ENCODE data around the gene ROBO4.

ROBO4 gene

DNA sequence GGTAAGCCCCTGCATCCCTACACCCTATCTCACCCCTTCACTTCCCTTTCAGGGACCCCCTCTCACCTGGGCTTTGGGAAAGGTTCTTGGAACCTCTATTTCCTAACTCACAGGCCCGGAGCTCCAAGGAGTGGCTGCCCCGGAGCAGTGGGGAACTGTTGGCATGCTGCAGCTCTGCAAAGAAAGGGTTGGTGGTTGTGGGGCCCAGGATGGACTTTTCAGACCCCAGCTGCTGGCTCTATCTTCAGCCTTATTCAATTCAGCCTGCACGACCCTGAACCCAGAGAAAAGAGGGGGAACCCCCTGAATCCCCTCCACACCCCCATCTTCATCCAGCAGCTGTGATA, 10.0 kb downstream of the ROBO4 start:
- no peak for DNase-seq

DNA sequence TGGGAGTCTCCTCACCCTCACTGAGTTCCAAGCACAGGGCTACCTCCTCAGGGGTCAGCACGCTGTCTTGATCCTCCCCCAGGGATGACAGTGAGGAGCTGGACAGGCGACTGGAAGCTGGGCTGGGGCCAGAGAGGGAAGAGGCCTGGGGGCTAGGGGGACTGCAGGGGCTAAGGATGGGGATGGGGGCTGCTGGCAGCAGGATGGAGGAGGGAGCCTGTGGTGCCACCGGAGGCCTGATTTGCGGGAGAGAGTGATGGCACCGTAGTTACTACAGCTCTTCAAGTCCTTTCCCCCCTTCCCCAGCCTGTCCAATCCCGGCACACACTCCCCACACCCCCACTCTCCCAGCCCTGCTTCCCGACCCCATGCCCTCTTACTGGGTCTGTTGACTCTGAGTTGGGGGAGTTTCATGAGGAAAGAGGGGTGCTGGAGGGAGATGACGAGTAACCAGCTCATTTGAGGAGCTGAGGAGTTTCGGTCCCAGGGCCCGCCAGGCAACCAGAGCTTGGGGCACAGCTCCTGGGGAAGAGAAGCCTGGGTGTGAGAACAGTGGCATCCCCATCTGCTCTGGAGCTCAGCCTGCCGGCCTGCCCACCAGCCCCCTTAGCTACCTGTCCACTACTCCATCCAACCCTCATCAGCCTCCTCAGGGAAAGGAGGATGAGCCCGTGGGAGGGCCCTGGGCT, 10.5 kb downstream of the ROBO4 start:
- no peak for DNase-seq

DNA sequence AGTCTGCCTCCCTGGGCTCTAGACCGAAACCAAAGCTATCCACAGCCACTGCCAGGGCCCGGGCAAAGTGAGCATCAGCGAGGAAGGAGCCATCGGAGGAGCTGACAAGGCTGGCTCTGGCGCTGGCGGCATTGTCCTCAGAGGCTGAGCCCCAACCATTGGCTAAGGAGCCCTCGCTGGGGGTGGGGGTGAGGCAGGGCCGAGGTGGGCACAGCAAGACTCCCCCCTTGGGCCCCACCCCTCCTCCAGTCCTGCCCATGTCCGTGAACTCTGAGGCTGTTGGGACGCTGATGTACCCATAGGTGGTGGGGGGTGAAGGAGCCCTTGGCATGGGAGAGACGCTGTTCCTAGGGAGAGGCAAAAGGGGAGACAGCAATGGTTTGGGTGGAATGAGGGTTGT, 11.2 kb downstream of the ROBO4 start:
- no peak for DNase-seq

- no peak for DNase-seq
Observed at GRCh38 chr11:124884869-124885479, 12.7 kb downstream of the ROBO4 start.

GRCh38 chr11:124884340-124884739, 13.3 kb downstream of the ROBO4 start:
- no peak for DNase-seq

DNA sequence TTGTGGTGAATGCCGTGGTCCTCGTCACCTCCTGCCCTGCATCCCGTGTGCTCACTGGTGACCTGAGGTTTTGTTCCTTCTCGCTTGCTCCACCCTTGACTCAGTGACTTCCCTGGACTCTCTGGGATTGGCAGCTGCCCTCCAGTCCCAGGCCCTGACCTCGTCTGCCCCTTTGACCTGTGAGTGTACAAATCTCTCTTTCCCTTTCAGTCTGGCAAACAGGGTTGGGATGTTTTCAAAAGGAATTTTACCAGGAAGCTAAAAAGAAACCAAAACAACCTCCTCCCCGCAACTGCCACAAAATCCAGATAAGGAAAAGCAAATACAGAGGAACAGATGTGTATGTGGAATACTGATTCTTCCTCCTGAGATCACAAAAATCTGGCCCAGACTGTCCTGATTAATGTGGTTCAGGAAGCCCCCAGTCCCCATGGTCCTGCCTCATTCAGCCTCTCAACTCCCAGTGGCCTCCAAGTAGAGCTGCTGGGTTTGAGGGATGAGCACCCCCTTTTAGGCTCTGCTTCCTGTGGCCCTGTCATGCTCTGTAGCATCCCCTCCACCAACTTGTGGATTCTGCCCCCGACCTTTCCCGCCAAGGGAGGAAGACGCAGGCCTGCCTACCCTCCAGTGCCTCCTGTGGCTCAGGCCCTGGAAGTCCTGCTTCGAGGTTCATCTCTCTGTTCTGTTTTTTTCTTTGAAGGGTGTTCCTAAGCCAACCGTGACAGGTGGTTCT, 15.2 kb downstream of the ROBO4 start:
- no peak for DNase-seq

- DNase-seq, result no peak
Observed at GRCh38 chr11:124880958-124881357, 16.7 kb downstream of the ROBO4 start.

DNA sequence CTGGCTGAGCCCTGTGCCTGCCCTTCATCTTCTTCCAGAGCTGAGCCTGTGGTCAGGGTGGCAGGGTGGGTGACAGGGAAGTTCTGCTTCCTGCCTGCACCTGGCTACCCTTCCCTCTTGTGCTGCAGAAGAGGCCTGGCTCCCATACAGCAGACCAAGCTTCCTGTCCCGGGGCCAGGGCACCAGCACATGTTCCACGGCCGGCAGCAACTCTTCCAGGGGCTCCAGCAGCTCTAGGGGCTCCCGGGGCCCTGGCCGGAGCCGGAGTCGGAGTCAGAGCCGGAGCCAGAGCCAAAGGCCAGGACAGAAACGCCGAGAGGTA, 17.4 kb downstream of the ROBO4 start:
- DNase-seq, result no peak

DNA sequence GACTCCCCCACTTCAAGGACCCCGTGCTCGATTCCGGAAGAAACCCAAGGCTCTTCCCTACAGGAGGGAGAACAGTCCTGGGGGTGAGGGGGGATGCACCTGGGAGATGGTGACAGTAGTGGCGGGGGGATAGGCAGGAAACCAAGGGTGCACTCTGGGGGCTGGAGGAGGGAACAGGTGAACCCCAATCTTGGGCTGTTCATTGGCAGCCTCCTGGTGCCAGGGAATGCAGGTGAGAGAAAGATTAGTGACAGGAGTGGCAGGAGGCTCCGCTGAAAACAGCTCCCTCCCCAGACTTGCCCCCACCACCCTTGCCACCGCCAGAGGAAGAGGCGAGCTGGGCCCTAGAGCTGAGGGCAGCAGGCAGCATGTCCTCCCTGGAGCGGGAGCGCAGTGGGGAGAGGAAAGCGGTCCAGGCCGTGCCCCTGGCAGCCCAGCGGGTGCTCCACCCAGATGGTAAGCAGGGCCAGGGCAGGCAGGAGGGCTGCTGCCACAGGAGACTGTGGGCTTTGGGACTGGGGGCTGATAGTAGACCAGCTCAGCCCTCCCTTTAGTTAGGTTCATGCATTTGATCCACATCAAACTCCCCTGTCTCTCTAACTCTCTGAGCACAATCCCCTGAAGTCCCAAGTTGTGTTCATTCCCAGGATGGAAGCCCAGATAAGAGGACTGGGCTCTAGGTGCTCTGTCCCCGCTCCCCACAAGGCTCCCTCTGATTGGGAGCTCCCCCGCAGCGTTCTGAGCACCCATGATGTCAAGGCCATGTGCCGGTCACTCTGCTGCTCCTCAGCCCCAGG, 18.0 kb downstream of the ROBO4 start:
- DNase-seq, result no peak

DNA sequence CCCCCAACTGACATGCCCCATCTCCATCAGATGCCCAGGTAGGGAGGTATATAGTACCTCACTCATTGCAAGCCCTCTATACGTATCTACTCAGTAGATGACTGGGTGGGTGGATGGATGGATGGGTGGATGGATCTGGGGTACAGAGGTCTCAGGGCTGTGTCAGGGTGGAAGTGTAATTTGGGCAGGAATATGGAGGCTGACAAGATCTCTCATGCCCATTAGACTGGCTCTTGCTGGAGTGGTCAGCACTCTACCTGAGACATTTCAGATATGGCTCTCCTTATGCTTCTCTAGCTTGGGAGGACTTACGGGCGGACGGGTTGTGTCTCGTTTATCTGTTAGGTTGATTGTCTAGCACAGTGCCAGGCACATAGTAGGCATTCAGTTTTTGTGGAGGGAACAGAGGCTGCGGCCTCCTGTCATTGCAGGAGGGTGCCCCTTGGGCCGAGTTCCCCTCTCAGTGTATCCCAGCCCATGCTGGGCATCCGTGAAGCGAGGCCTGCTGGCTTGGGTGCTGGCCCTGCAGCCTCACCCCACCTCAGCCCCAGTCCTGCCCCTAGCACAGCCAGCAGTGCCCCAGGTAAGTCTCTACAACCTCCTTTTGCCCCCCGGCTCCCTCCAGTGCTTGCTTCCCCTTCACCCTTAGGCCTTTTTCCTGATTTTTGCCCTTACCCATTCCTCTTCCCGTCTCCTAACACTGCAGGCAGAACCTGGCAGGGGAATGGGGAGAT, 18.7 kb downstream of the ROBO4 start:
- DNase-seq, result no peak

DNA sequence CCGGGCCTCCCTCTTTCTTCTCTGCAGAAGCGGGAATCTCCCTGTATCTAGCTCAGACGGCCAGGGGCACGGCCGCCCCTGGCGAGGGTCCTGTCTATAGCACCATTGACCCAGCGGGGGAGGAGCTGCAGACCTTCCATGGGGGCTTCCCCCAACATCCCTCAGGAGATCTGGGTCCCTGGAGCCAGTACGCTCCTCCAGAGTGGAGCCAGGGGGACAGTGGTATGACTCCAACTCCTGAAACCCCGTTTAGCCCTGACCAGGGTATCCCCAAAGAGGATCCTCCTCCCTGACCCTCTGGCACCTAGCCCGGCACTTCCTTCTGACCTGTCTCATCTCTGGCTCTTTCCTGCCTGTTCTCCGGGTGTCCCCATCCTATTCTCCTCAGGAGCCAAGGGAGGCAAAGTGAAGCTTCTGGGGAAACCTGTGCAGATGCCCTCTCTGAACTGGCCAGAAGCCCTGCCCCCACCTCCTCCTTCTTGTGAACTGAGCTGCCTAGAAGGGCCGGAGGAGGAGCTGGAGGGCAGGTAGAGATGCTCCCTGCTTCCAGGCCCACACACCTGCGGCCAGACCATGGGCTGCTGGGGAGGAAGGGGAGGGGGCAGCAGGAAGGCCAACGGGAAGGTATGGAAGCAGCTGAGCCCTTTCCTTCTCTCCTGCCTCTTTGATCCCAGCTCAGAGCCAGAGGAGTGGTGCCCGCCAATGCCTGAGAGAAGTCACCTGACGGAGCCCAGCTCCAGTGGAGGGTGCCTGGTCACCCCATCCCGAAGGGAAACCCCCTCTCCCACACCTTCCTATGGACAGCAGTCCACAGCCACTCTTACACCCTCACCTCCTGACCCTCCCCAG, 19.5 kb downstream of the ROBO4 start:
- DNase-seq, result no peak

DNA sequence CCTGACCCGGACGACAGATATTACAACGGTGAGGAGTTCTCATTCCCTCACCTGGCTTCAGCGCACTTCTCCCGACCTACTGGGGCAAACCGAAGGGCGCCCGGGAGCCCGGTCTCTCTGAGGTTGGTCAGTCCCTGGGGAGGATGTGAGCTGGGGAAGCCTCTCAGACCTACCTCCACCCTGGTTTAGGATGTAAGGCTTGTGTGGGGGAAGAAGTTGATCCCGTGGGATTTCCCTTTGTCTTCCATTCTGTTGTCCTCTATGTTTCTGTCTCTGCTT, 20.1 kb downstream of the ROBO4 start:
- DNase-seq, result no peak

- DNase-seq, result no peak
Observed at GRCh38 chr11:124876818-124877630, 20.6 kb downstream of the ROBO4 start.

- peak; percentile 84 for DNase-seq
Observed at GRCh38 chr11:124875943-124876817, 21.5 kb downstream of the ROBO4 start.

GRCh38 chr11:124875401-124875800, 22.3 kb downstream of the ROBO4 start:
- DNase-seq, result no peak

- no peak for DNase-seq
Observed at GRCh38 chr11:124874571-124875255, 23.0 kb downstream of the ROBO4 start.

- DNase-seq, result no peak
Observed at GRCh38 chr11:124873951-124874350, 23.7 kb downstream of the ROBO4 start.

- no peak for DNase-seq
Observed at GRCh38 chr11:124872741-124873140, 24.9 kb downstream of the ROBO4 start.

GRCh38 chr11:124872280-124872679, 25.4 kb downstream of the ROBO4 start:
- no peak for DNase-seq

- DNase-seq, result no peak
Observed at GRCh38 chr11:124870430-124870829, 27.2 kb downstream of the ROBO4 start.

All from amniotic stem cell (primary cell).